ENCODE measurements around the gene TMEM120B.

GRCh38 chr12:121830588-121831265 lies 118.2 kb downstream of the TMEM120B start:
- no peak for TF ChIP-seq CTCF (IDR thresholded peaks at IDR 0.05)
- TF ChIP-seq POLR2A (IDR thresholded peaks at IDR 0.05), result no peak

Measured in Peyer's patch (tissue), 4 donors.